Endothelial cell of umbilical vein (primary cell): ENCODE results near the gene GPR42. TPM values are rescaled to one million over a fixed set of nuclear protein-coding genes. Genes with fewer than 3 reads are reported as not detected.

ENCODE experiments used
- BruUV-seq: library from RNA; stranded (reverse); fragments of 400-500 nt; replicated peaks from 2 replicates; lab custom pipeline; 2021; lab: Mats Ljungman, UMichigan
- CTCF ChIA-PET: fragments of 300-600, 350-600 bp; sonication (Branson Sonifier 250); formaldehyde crosslinking; loops from one replicate; lab custom pipeline; 2021; ENCODE audit warnings: antibody characterized with exemption, inconsistent platforms; lab: Charles Lee
- POLR2A ChIA-PET: fragments of 300-600, 350-600 bp; sonication (Branson Sonifier 250); formaldehyde crosslinking; loops from one replicate; lab custom pipeline; 2021; ENCODE audit warnings: antibody characterized with exemption, inconsistent platforms; lab: Charles Lee
- DNase-seq: peaks from one replicate; pipeline ENCODE4 v3.0.0-alpha.2; 2011; ENCODE audit warnings: low read depth, low spot score
- FAIRE-seq: peaks from 2 replicates; lab custom pipeline; 2011; peaks lifted over from hg19 to GRCh38; lab: Jason Lieb, UNC
- H2AFZ ChIP-seq: 2 replicates; pipeline ENCODE4 v1.6.0; 2012; ENCODE audit warnings: low read depth, low read length, control low read depth, inconsistent platforms
- H3K27ac ChIP-seq: 2 replicates; pipeline ENCODE4 v1.5.1; 2011; ENCODE audit warnings: low read depth, mild to moderate bottlenecking, control low read depth, low read length, moderate library complexity; ENCODE audit not compliant: insufficient read depth
- H3K27me3 ChIP-seq, 2 experiments: 2 replicates each; pipeline versions ENCODE4 v1.6.0 to v1.6.1; 2011; ENCODE audit warnings: low read length in 2 of 2, mixed read lengths in 1 of 2; ENCODE audit not compliant: control insufficient read depth in 2 of 2, insufficient read depth in 2 of 2
- H3K36me3 ChIP-seq, 2 experiments: 2 replicates in 1 of 2; 3 replicates in 1 of 2; pipeline ENCODE4 v1.5.1; 2011; ENCODE audit warnings: low read length in 2 of 2, mild to moderate bottlenecking in 1 of 2, moderate library complexity in 1 of 2; ENCODE audit not compliant: control insufficient read depth in 2 of 2, insufficient read depth in 2 of 2; ENCODE audit errors: extremely low read depth in 1 of 2
- H3K4me1 ChIP-seq: 3 replicates; pipeline ENCODE4 v1.5.1; 2011; ENCODE audit warnings: mild to moderate bottlenecking, low read length; ENCODE audit not compliant: control insufficient read depth, insufficient read depth; ENCODE audit errors: extremely low read depth
- H3K4me2 ChIP-seq: 2 replicates; pipeline ENCODE4 v1.6.1; 2011; ENCODE audit warnings: low read length, control low read depth, mixed read lengths; ENCODE audit not compliant: insufficient read depth
- H3K4me3 ChIP-seq, 3 experiments: fragments of 200-600 bp in 1 of 3; sonication (generic), shearing (Covaris generic) in 1 of 3; replicated peaks in 1 of 3; 2 replicates each; pipeline ENCODE4 v1.5.1; 2011 to 2016; ENCODE audit warnings: control low read depth in 3 of 3, low read length in 3 of 3, mild to moderate bottlenecking in 2 of 3, inconsistent platforms in 1 of 3, low read depth in 1 of 3, moderate library complexity in 1 of 3; ENCODE audit not compliant: insufficient read depth in 1 of 3
- H3K79me2 ChIP-seq: 2 replicates; pipeline ENCODE4 v1.6.0; 2012; ENCODE audit warnings: low read length, inconsistent platforms; ENCODE audit not compliant: control insufficient read depth, insufficient read depth
- H3K9ac ChIP-seq: replicated peaks from 2 replicates; pipeline ENCODE3; 2011; ENCODE audit warnings: low read length, control low read depth; ENCODE audit not compliant: insufficient read depth; ENCODE audit errors: extremely low read depth
- H3K9me1 ChIP-seq: replicated peaks from 3 replicates; pipeline ENCODE4 v1.6.0; 2011; ENCODE audit warnings: mild to moderate bottlenecking, low read length; ENCODE audit not compliant: control insufficient read depth, insufficient read depth; ENCODE audit errors: extremely low read depth
- H3K9me3 ChIP-seq: replicated peaks from 2 replicates; pipeline ENCODE4 v1.5.1; 2012; ENCODE audit warnings: low read length, inconsistent platforms; ENCODE audit not compliant: control insufficient read depth, insufficient read depth
- H4K20me1 ChIP-seq: replicated peaks from 2 replicates; pipeline ENCODE3; 2011; ENCODE audit warnings: mild to moderate bottlenecking, low read length; ENCODE audit not compliant: control insufficient read depth, insufficient read depth; ENCODE audit errors: extremely low read depth
- FOS ChIP-seq: IDR thresholded peaks from 2 replicates; pipeline ENCODE4 v1.6.1; 2011; ENCODE audit warnings: mild to moderate bottlenecking, low read length, moderate library complexity, borderline replicate concordance; ENCODE audit not compliant: insufficient read depth
- GATA2 ChIP-seq: IDR thresholded peaks from 2 replicates; pipeline ENCODE4 v1.7.0; 2011; ENCODE audit warnings: low read depth, mild to moderate bottlenecking, moderate library complexity, mixed read lengths, low read length; ENCODE audit not compliant: insufficient read length, insufficient read depth
- MYC ChIP-seq: IDR thresholded peaks from one replicate; pipeline ENCODE4 v1.6.1; 2011; ENCODE audit warnings: mild to moderate bottlenecking, low read depth, low read length
- POLR2A ChIP-seq: IDR thresholded peaks from 2 replicates; pipeline ENCODE4 v1.6.1; 2012; ENCODE audit warnings: low read depth, mild to moderate bottlenecking, control low read depth, low read length
- POLR2AphosphoS5 ChIP-seq: IDR thresholded peaks from 2 replicates; pipeline ENCODE4 v1.6.1; 2012; ENCODE audit warnings: low read depth, mild to moderate bottlenecking, control low read depth, low read length, moderate library complexity; ENCODE audit not compliant: insufficient read depth
- dilution Hi-C: fragments of 300-500 bp; cut with MboI; formaldehyde crosslinking; loops from one replicate; pipeline ENCODE4 v1.15.0; 2019; ENCODE audit warnings: low sequenced_read_pairs; ENCODE audit not compliant: extremely low pct_ligation_motif_present
- intact Hi-C: fragments of 100-400 bp; cut with micrococcal nuclease; formaldehyde crosslinking; loops from one replicate; pipeline ENCODE4 v1.10.0; 2022
- polyA plus RNA-seq, 4 experiments: library from polyadenylated mRNA; depleted of rRNA in 3 of 4; stranded (reverse) in 3 of 4; unstranded in 1 of 4; fragments of >200 nt; gene quantifications; 2 replicates each; pipeline versions ENCODE4 v1.2.1 to v1.2.3, GENCODE V29; 2011 to 2012; ENCODE audit warnings: missing spikeins in 1 of 4
- total RNA-seq: library from RNA; stranded (reverse); gene quantifications from 2 replicates; pipeline ENCODE4 v1.2.3, GENCODE V29; 2021
- TF ChIP-seq, protein P1 (sequence below): IDR thresholded peaks from 2 replicates; pipeline ENCODE4 v1.6.1; 2011; ENCODE audit not compliant: insufficient read depth, insufficient read length
- TF ChIP-seq, protein P2 (sequence below), 2 donors: IDR thresholded peaks; 1 replicate in 1 of 2; 2 replicates in 1 of 2; pipeline ENCODE4 v1.5.1; 2011; ENCODE audit warnings: low read length in 2 of 2, mild to moderate bottlenecking in 2 of 2, moderate library complexity in 2 of 2, control low read depth in 1 of 2, inconsistent platforms in 1 of 2, low read depth in 1 of 2; ENCODE audit not compliant: insufficient read depth in 1 of 2; ENCODE audit errors: extremely low read depth in 1 of 2

Gene GPR42
- total and polyA plus RNA-seq, 2 donors (not counting 3 experiments of a cell fraction or from before 2014, with no cell fraction given), result not detected

DNA sequence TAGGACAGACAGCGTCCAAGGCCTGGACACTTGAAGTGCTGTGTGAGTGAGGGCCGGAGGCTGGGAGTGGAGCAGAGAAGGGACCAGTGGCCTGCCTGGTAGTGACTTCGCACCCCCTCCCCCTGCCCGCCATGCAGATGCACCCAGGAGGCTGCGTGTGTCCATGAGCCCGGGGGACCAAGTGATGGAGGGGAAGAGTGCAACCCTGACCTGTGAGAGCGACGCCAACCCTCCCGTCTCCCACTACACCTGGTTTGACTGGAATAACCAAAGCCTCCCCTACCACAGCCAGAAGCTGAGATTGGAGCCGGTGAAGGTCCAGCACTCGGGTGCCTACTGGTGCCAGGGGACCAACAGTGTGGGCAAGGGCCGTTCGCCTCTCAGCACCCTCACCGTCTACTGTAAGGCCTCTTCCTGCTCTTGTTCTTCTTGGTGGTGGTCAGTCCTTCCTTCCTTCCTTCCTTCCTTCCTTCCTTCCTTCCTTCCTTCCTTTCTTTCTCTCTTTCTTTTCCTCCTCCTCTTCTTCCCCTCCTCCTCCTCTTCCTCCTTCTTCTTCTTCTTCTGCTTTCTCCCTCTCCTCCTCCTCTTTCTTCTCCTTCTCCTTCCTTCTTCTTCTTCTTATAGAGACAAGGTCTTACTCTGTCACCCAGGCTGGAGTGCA is 29.2 kb upstream of the GPR42 start:
- Histone ChIP-seq H3K36me3 (no peaks in the 10 kb centered on the region), H2AFZ (no peak overlapping the region), H3K9me3 (no peaks in the 10 kb centered on the region), H3K79me2 (no peaks in the 10 kb centered on the region), H3K27me3 (no peaks in the 10 kb centered on the region), H4K20me1 (no peaks in the 10 kb centered on the region), H3K4me2 (no peak overlapping the region), H3K9me1 (no peaks in the 10 kb centered on the region), H3K4me3 (no peak overlapping the region), H3K27ac (no peak overlapping the region), H3K9ac (no peak overlapping the region), H3K4me1 (no peaks in the 10 kb centered on the region)
- no peak for TF ChIP-seq MYC
- no peak for TF ChIP-seq POLR2A
- no peak for TF ChIP-seq FOS
- TF ChIP-seq, protein P1, sequence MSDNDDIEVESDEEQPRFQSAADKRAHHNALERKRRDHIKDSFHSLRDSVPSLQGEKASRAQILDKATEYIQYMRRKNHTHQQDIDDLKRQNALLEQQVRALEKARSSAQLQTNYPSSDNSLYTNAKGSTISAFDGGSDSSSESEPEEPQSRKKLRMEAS, result no peak
- no peak for TF ChIP-seq GATA2
- TF ChIP-seq POLR2AphosphoS5, result no peak
- TF ChIP-seq, protein P2, sequence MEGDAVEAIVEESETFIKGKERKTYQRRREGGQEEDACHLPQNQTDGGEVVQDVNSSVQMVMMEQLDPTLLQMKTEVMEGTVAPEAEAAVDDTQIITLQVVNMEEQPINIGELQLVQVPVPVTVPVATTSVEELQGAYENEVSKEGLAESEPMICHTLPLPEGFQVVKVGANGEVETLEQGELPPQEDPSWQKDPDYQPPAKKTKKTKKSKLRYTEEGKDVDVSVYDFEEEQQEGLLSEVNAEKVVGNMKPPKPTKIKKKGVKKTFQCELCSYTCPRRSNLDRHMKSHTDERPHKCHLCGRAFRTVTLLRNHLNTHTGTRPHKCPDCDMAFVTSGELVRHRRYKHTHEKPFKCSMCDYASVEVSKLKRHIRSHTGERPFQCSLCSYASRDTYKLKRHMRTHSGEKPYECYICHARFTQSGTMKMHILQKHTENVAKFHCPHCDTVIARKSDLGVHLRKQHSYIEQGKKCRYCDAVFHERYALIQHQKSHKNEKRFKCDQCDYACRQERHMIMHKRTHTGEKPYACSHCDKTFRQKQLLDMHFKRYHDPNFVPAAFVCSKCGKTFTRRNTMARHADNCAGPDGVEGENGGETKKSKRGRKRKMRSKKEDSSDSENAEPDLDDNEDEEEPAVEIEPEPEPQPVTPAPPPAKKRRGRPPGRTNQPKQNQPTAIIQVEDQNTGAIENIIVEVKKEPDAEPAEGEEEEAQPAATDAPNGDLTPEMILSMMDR (IDR thresholded peaks at IDR 0.05; ENCODE audit: extremely low read depth in 1 of 2, insufficient read depth in 1 of 2, low read depth in 1 of 2, low read length in 2 of 2), result no peak
- ChIA-PET POLR2A (no interaction called here), CTCF (interaction anchor here (1.9 kb wide), 1 partner anchor 11 kb away, joined by 9 read pairs; no protein-coding TSS in a partner anchor)
- FAIRE-seq, result no peak
- dilution Hi-C loops (no loop called here), intact Hi-C loops (no loop called here)
- no TSS peak for BruUV-seq
- DNase-seq, result no peak
